Caco-2 (cell line): ENCODE results near the gene ELMO1. TPM values are rescaled to one million over a fixed set of nuclear protein-coding genes. Genes with fewer than 3 reads are reported as not detected.

Source experiments
- BruUV-seq: library from RNA; stranded (reverse); fragments of 400-500 nt; replicated peaks from 2 replicates; lab custom pipeline; 2021; lab: Mats Ljungman, UMichigan
- CTCF ChIA-PET: fragments of 300-600 bp; sonication (Branson Sonifier 250); formaldehyde crosslinking; loops from one replicate; lab custom pipeline; 2022; ENCODE audit warnings: antibody characterized with exemption; lab: Charles Lee
- POLR2A ChIA-PET: fragments of 300-600 bp; sonication (Branson Sonifier 250); formaldehyde crosslinking; loops from one replicate; lab custom pipeline; 2022; ENCODE audit warnings: antibody characterized with exemption; lab: Charles Lee
- DNase-seq, 2 experiments: peaks; one replicate each; pipeline versions ENCODE4 v3.0.0 to v3.0.0-alpha.2; 2020 to 2022
- H3K27me3 ChIP-seq: replicated peaks from 2 replicates; pipeline ENCODE4 v1.6.0; 2011; ENCODE audit warnings: low read length; ENCODE audit not compliant: control insufficient read depth, insufficient read depth
- H3K36me3 ChIP-seq: 2 replicates; pipeline ENCODE4 v1.5.1; 2011; ENCODE audit warnings: low read length; ENCODE audit not compliant: control insufficient read depth, insufficient read depth
- H3K4me1 ChIP-seq: fragments of 250-450 bp; sonication (Bioruptor Pico); 2 replicates; pipeline ENCODE4 v1.5.1; 2020; ENCODE audit warnings: mild to moderate bottlenecking
- H3K4me3 ChIP-seq: 2 replicates; pipeline ENCODE4 v1.5.1; 2011; ENCODE audit warnings: low read depth, mild to moderate bottlenecking, control low read depth, low read length
- H3K9me3 ChIP-seq: fragments of 250-450 bp; sonication (Bioruptor Pico); 2 replicates; pipeline ENCODE4 v1.5.1; 2020; ENCODE audit warnings: mild to moderate bottlenecking, moderate library complexity
- H3K27ac Mint-ChIP-seq: one replicate; pipeline ENCODE4 v1.8.0; 2022; ENCODE audit warnings: mixed read lengths; ENCODE audit not compliant: unreplicated experiment
- H3K27me3 Mint-ChIP-seq: one replicate; pipeline ENCODE4 v1.8.0; 2022; ENCODE audit warnings: mixed read lengths; ENCODE audit not compliant: insufficient read depth, unreplicated experiment
- H3K36me3 Mint-ChIP-seq: one replicate; pipeline ENCODE4 v1.8.0; 2022; ENCODE audit warnings: mild to moderate bottlenecking, mixed read lengths; ENCODE audit not compliant: insufficient read depth, unreplicated experiment
- H3K4me1 Mint-ChIP-seq: one replicate; pipeline ENCODE4 v1.8.0; 2022; ENCODE audit warnings: low read depth, mixed read lengths; ENCODE audit not compliant: unreplicated experiment
- H3K4me3 Mint-ChIP-seq: one replicate; pipeline ENCODE4 v1.8.0; 2022; ENCODE audit warnings: mild to moderate bottlenecking, moderate library complexity, mixed read lengths; ENCODE audit not compliant: unreplicated experiment
- H3K9me3 Mint-ChIP-seq: one replicate; pipeline ENCODE4 v1.8.0; 2022; ENCODE audit warnings: mixed read lengths; ENCODE audit not compliant: unreplicated experiment
- CTCF ChIP-seq, 2 experiments: fragments of 200-600 bp in 1 of 2; IDR thresholded peaks; 1 replicate in 1 of 2; 2 replicates in 1 of 2; pipeline versions ENCODE4 v1.5.1 to v1.8.0; 2011 to 2022; ENCODE audit warnings: antibody characterized with exemption in 1 of 2, control low read depth in 1 of 2, inconsistent platforms in 1 of 2, low read depth in 1 of 2, low read length in 1 of 2, mild to moderate bottlenecking in 1 of 2, moderate library complexity in 1 of 2; ENCODE audit not compliant: insufficient read depth in 1 of 2, severe bottlenecking in 1 of 2, unreplicated experiment in 1 of 2
- intact Hi-C: fragments of 100-400 bp; cut with micrococcal nuclease; formaldehyde crosslinking; loops from one replicate; pipeline ENCODE4 v1.10.0; 2022; ENCODE audit not compliant: unreplicated experiment
- total RNA-seq: library from RNA; stranded (reverse); gene quantifications from 2 replicates; pipeline ENCODE4 v1.2.3, GENCODE V29; 2022

Gene ELMO1
- total RNA-seq, 1 experiment from 2014 or later: 0.14 TPM

DNA sequence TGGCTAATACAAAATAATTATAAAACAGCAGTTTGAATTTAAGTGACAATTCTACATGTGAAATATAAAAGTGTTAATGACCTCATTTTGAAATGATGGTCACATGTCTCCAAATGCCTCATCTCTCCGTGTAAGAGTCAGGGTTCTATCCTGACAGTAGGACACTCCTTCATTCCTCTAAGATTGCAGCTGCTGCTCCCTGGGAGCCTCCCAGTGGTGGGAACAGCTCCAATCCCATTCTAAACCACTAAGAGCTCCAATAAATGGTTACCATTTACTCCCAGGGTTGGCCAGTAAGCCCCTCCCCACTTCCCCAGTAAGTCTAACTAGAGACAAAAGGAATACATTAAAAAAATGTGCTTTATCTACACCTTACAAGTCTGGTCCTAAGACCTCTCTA lies 379.8 kb downstream of the ELMO1 start:
- H3K27me3 Mint-ChIP-seq: peaks cover 3% of the 10 kb centered on the region
- POLR2A ChIA-PET: no interaction called here
- CTCF ChIA-PET: interaction anchor here (0.6 kb wide), 1 partner anchor 113 kb away, joined by 3 read pairs; no protein-coding TSS in a partner anchor
- no peaks in the 10 kb centered on the region for H3K9me3 ChIP-seq
- H3K4me1 Mint-ChIP-seq: no peaks in the 10 kb centered on the region
- no peak overlapping the region for H3K4me3 ChIP-seq
- peaks cover under 1% of the 10 kb centered on the region for H3K36me3 Mint-ChIP-seq
- H3K27me3 ChIP-seq: no peaks in the 10 kb centered on the region
- H3K4me1 ChIP-seq: no peaks in the 10 kb centered on the region
- intact Hi-C loops: no loop called here
- peaks cover 20% of the 10 kb centered on the region for H3K9me3 Mint-ChIP-seq
- no peak for DNase-seq
- BruUV-seq: no TSS peak
- H3K4me3 Mint-ChIP-seq: no peak overlapping the region
- H3K36me3 ChIP-seq: no peaks in the 10 kb centered on the region
- no peak for TF ChIP-seq CTCF (IDR thresholded peaks at IDR 0.05; ENCODE audit: insufficient read depth in 1 of 2, low read depth in 1 of 2, low read length in 1 of 2, severe bottlenecking in 1 of 2, unreplicated experiment in 1 of 2)
- H3K27ac Mint-ChIP-seq: no peak overlapping the region

DNA sequence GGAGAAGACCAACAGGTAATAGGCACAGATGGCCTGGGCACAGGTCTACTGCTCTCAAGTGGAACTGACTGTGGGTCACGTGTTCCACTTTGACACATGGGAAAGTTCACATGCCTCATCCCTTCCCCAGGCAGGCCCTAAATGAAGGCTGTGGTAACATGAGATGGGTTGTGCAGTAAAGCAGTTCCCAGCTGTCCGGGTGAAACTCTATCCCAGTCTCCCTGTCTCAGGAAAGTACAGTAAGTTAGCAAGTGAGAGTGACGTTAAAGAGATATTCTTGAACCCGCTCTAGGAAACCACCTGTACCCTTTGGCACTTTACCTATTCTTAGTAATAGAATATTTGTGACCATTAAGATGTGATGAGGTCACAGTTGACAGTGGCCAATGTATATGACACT lies 380.6 kb downstream of the ELMO1 start:
- Histone ChIP-seq H3K4me3 (no peak overlapping the region), H3K9me3 (no peaks in the 10 kb centered on the region), H3K36me3 (no peaks in the 10 kb centered on the region), H3K4me1 (no peaks in the 10 kb centered on the region), H3K27me3 (no peaks in the 10 kb centered on the region)
- H3K4me3 Mint-ChIP-seq: no peak overlapping the region
- no peak for DNase-seq
- no peak overlapping the region for H3K27ac Mint-ChIP-seq
- H3K9me3 Mint-ChIP-seq: peaks cover 23% of the 10 kb centered on the region
- ChIA-PET CTCF (no interaction called here), POLR2A (no interaction called here)
- peaks cover 4% of the 10 kb centered on the region for H3K36me3 Mint-ChIP-seq
- no peaks in the 10 kb centered on the region for H3K4me1 Mint-ChIP-seq
- peaks cover 3% of the 10 kb centered on the region for H3K27me3 Mint-ChIP-seq
- TF ChIP-seq CTCF (IDR thresholded peaks at IDR 0.05; ENCODE audit: insufficient read depth in 1 of 2, low read depth in 1 of 2, low read length in 1 of 2, severe bottlenecking in 1 of 2, unreplicated experiment in 1 of 2): no peak
- BruUV-seq: no TSS peak
- intact Hi-C loops: no loop called here

DNA sequence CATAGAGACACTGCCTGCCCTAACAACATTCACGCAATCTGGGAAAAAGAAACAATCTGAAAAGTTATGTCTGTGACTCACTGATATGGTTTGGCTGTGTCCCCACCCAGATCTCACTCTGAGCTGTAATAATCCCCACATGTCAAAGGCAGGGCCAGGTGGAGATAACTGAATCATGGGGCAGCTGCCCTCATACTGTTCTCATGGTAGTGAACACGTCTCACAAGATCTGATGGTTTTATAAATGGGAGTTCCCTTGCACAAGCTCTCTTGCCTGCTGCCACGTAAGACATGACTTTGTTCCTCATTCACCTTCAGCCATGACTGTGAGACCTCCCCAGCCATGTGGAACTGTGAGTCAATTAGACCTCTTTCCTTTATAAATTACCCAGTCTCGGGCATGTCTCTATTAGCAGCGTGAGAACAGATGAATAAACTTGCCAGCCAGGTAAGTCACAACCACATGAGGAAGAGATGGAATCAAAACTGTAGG lies 382.8 kb downstream of the ELMO1 start:
- no peak for TF ChIP-seq CTCF (IDR thresholded peaks at IDR 0.05; ENCODE audit: insufficient read depth in 1 of 2, low read depth in 1 of 2, low read length in 1 of 2, severe bottlenecking in 1 of 2, unreplicated experiment in 1 of 2)
- DNase-seq: no peak
- Mint-ChIP-seq H3K36me3 (peaks cover 4% of the 10 kb centered on the region), H3K4me3 (no peak overlapping the region), H3K27me3 (peaks cover 3% of the 10 kb centered on the region), H3K27ac (no peak overlapping the region), H3K4me1 (no peaks in the 10 kb centered on the region), H3K9me3 (peaks cover 23% of the 10 kb centered on the region)
- CTCF ChIA-PET: no interaction called here
- H3K4me3 ChIP-seq: no peak overlapping the region
- no peaks in the 10 kb centered on the region for H3K27me3 ChIP-seq
- POLR2A ChIA-PET: no interaction called here
- intact Hi-C loops: no loop called here
- no peaks in the 10 kb centered on the region for H3K36me3 ChIP-seq
- no TSS peak for BruUV-seq
- H3K4me1 ChIP-seq: no peaks in the 10 kb centered on the region
- no peaks in the 10 kb centered on the region for H3K9me3 ChIP-seq
